H9 (cell line): ENCODE data around the gene APOBEC3A. TPM values are rescaled to one million over a fixed set of nuclear protein-coding genes. Genes with fewer than 3 reads are reported as not detected.
"Not testable (repeated sequence)": the region's sequence is repeated elsewhere in the genome, so short reads cannot be mapped to it uniquely, and the experiment has no call there.

Source experiments
- DNase-seq: peaks from one replicate; pipeline ENCODE4 v3.0.0-alpha.2; 2017
- H2AFZ ChIP-seq: one replicate; pipeline ENCODE4 v1.6.1; 2013; ENCODE audit warnings: mild to moderate bottlenecking, low read length, control low read depth, moderate library complexity
- H2AK5ac ChIP-seq: 2 replicates; pipeline ENCODE4 v1.6.1; 2013; ENCODE audit warnings: low read length, control low read depth, mixed read lengths; ENCODE audit not compliant: insufficient read length
- H2BK120ac ChIP-seq: one replicate; pipeline ENCODE4 v1.6.1; 2013; ENCODE audit warnings: low read depth, mild to moderate bottlenecking, low read length, control low read depth, inconsistent platforms; ENCODE audit not compliant: poor library complexity, severe bottlenecking
- H2BK12ac ChIP-seq: 2 replicates; pipeline ENCODE4 v1.6.1; 2013; ENCODE audit warnings: low read length, control low read depth, mixed read lengths, low read depth; ENCODE audit not compliant: insufficient read length
- H2BK15ac ChIP-seq: 2 replicates; pipeline ENCODE4 v1.6.1; 2013; ENCODE audit warnings: low read depth, low read length, control low read depth
- H2BK20ac ChIP-seq: one replicate; pipeline ENCODE4 v1.6.1; 2013; ENCODE audit warnings: low read depth, mild to moderate bottlenecking, low read length, control low read depth, inconsistent platforms; ENCODE audit not compliant: poor library complexity, severe bottlenecking
- H2BK5ac ChIP-seq: 2 replicates; pipeline ENCODE4 v1.6.1; 2013; ENCODE audit warnings: low read length, control low read depth, mixed read lengths; ENCODE audit not compliant: insufficient read length
- H3K14ac ChIP-seq: 2 replicates; pipeline ENCODE4 v1.6.1; 2013; ENCODE audit warnings: low read length, control low read depth; ENCODE audit not compliant: insufficient read depth
- H3K18ac ChIP-seq: 2 replicates; pipeline ENCODE4 v1.6.1; 2013; ENCODE audit warnings: low read depth, mild to moderate bottlenecking, mixed read lengths, low read length, control low read depth; ENCODE audit not compliant: insufficient read length
- H3K23ac ChIP-seq: 2 replicates; pipeline ENCODE4 v1.6.1; 2013; ENCODE audit warnings: low read length, control low read depth, mixed read lengths, low read depth; ENCODE audit not compliant: insufficient read length
- H3K23me2 ChIP-seq: 2 replicates; pipeline ENCODE4 v1.6.1; 2013; ENCODE audit warnings: low read depth, mild to moderate bottlenecking, mixed read lengths, low read length, control low read depth; ENCODE audit not compliant: insufficient read length, poor library complexity, severe bottlenecking
- H3K27ac ChIP-seq: 2 replicates; pipeline ENCODE4 v1.5.1; 2013; ENCODE audit warnings: low read length, control low read depth, mixed read lengths, low read depth; ENCODE audit not compliant: insufficient read length
- H3K27me3 ChIP-seq: 2 replicates; pipeline ENCODE4 v1.6.1; 2013; ENCODE audit warnings: low read length, control low read depth, inconsistent platforms; ENCODE audit not compliant: insufficient read depth
- H3K4ac ChIP-seq: 2 replicates; pipeline ENCODE4 v1.6.1; 2013; ENCODE audit warnings: low read depth, mild to moderate bottlenecking, control low read depth, inconsistent platforms, low read length, moderate library complexity
- H3K4me1 ChIP-seq: 2 replicates; pipeline ENCODE4 v1.6.1; 2013; ENCODE audit warnings: low read length, control low read depth, inconsistent platforms; ENCODE audit not compliant: insufficient read depth
- H3K4me2 ChIP-seq: 2 replicates; pipeline ENCODE4 v1.6.1; 2013; ENCODE audit warnings: low read length, control low read depth, mixed read lengths; ENCODE audit not compliant: insufficient read length, insufficient read depth
- H3K56ac ChIP-seq: 2 replicates; pipeline ENCODE4 v1.6.1; 2013; ENCODE audit warnings: low read depth, mild to moderate bottlenecking, mixed read lengths, low read length, control low read depth; ENCODE audit not compliant: insufficient read length
- H3K79me1 ChIP-seq: 2 replicates; pipeline ENCODE4 v1.6.1; 2013; ENCODE audit warnings: low read depth, mild to moderate bottlenecking, moderate library complexity, low read length, control low read depth, inconsistent platforms; ENCODE audit not compliant: insufficient read depth, poor library complexity, severe bottlenecking
- H3K79me2 ChIP-seq: 2 replicates; pipeline ENCODE4 v1.6.1; 2013; ENCODE audit warnings: low read length, control low read depth, inconsistent platforms; ENCODE audit not compliant: insufficient read depth
- H3K9ac ChIP-seq: 2 replicates; pipeline ENCODE4 v1.6.1; 2013; ENCODE audit warnings: low read length, control low read depth, mixed read lengths; ENCODE audit not compliant: insufficient read length; ENCODE audit errors: extremely low read depth
- H3K9me3 ChIP-seq: one replicate; pipeline ENCODE4 v1.6.1; 2013; ENCODE audit warnings: low read depth, low read length, inconsistent platforms; ENCODE audit not compliant: control insufficient read depth
- H3T11ph ChIP-seq: one replicate; pipeline ENCODE4 v1.6.1; 2013; ENCODE audit warnings: mild to moderate bottlenecking, low read length, control low read depth, inconsistent platforms
- H4K20me1 ChIP-seq: one replicate; pipeline ENCODE4 v1.6.1; 2013; ENCODE audit not compliant: control insufficient read depth, insufficient read length, insufficient read depth
- H4K5ac ChIP-seq: 2 replicates; pipeline ENCODE4 v1.6.1; 2013; ENCODE audit warnings: low read depth, mild to moderate bottlenecking, mixed read lengths, low read length, control low read depth; ENCODE audit not compliant: insufficient read length
- H4K8ac ChIP-seq: replicated peaks from 2 replicates; pipeline ENCODE4 v1.6.1; 2013; ENCODE audit warnings: low read length, control low read depth, mixed read lengths, low read depth; ENCODE audit not compliant: insufficient read length
- H4K91ac ChIP-seq: 2 replicates; pipeline ENCODE4 v1.6.1; 2013; ENCODE audit warnings: low read depth, mild to moderate bottlenecking, moderate library complexity, mixed read lengths, low read length, control low read depth; ENCODE audit not compliant: insufficient read length
- H3K27ac Mint-ChIP-seq, 3 experiments: 2 replicates in 2 of 3; 3 replicates in 1 of 3; pipeline ENCODE4 v1.8.0; 2020 to 2021; ENCODE audit warnings: mixed read lengths in 3 of 3, mild to moderate bottlenecking in 1 of 3, moderate library complexity in 1 of 3
- H3K27me3 Mint-ChIP-seq: 2 replicates; pipeline ENCODE4 v1.8.0; 2021; ENCODE audit warnings: low read depth, mild to moderate bottlenecking, moderate library complexity, mixed read lengths
- H3K36me3 Mint-ChIP-seq, 3 experiments: 2 replicates in 2 of 3; 3 replicates in 1 of 3; pipeline ENCODE4 v1.8.0; 2020 to 2021; ENCODE audit warnings: low read depth in 3 of 3, mixed read lengths in 3 of 3; ENCODE audit not compliant: insufficient read depth in 1 of 3
- H3K4me1 Mint-ChIP-seq, 2 experiments: 2 replicates each; pipeline ENCODE4 v1.8.0; 2020; ENCODE audit warnings: mixed read lengths in 2 of 2
- H3K4me3 Mint-ChIP-seq, 2 experiments: 2 replicates in 1 of 2; 3 replicates in 1 of 2; pipeline ENCODE4 v1.8.0; 2020 to 2021; ENCODE audit warnings: mild to moderate bottlenecking in 2 of 2, mixed read lengths in 2 of 2, moderate library complexity in 1 of 2
- H3K9me3 Mint-ChIP-seq, 2 experiments: 2 replicates in 1 of 2; 3 replicates in 1 of 2; pipeline ENCODE4 v1.8.0; 2020; ENCODE audit warnings: mild to moderate bottlenecking in 2 of 2, mixed read lengths in 2 of 2, moderate library complexity in 1 of 2
- WGBS: extraction: QIAGEN DNeasy Blood & Tissue Kit; methylation state at CpG from one replicate; pipeline ENCODE4 v1.1.7; 2013; ENCODE audit warnings: missing lambda C conversion rate, low lambda C conversion rate, mixed read lengths; ENCODE audit not compliant: insufficient read length; ENCODE audit errors: extremely low coverage; 5-methylcytosine and 5-hydroxymethylcytosine counted together
- total RNA-seq: library from RNA; stranded (reverse); gene quantifications from 2 replicates; pipeline ENCODE4 v1.2.1, GENCODE V29; 2021
- TF ChIP-seq, protein P1 (sequence below): fragments of 200-600 bp; sonication (generic); conservative IDR thresholded peaks from 3 replicates; pipeline ENCODE4 v1.8.0; 2021; ENCODE audit warnings: antibody characterized with exemption, mild to moderate bottlenecking

APOBEC3A gene
- total RNA-seq, 1 experiment from 2014 or later, result not detected

DNA sequence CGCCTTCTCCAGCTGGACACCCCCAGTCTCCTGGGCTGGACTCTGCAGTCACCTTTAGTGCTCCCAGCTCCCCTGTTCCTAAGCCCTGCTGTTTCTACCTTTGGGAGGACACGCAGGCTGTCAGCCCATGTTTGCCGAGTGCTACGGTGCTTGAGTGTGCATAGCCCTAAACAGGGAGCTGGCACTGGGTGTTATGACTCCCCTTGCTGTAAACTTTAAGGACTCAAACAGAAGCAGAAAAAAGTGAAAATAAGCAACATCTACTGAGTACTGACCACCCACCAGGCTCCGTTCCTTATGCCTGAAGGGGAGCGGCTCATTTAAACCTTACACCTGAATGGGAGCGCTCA is 17.4 kb downstream of the APOBEC3A start:
- Histone ChIP-seq H3K4ac (no peak overlapping the region), H3K56ac (no peak overlapping the region), H4K91ac (no peak overlapping the region), H2AK5ac (no peak overlapping the region), H4K20me1 (no peaks in the 10 kb centered on the region), H2BK12ac (no peak overlapping the region), H3K4me2 (no peak overlapping the region), H2BK120ac (no peak overlapping the region), H3K9ac (no peak overlapping the region), H3K23ac (no peak overlapping the region), H4K8ac (no peak overlapping the region), H2AFZ (no peak overlapping the region), H3K4me1 (no peaks in the 10 kb centered on the region), H3K14ac (no peak overlapping the region), H3K79me2 (no peaks in the 10 kb centered on the region), H4K5ac (no peak overlapping the region), H3K18ac (no peak overlapping the region), H2BK15ac (no peak overlapping the region), H3T11ph (no peak overlapping the region), H3K79me1 (no peaks in the 10 kb centered on the region), H2BK20ac (no peak overlapping the region), H3K27me3 (no peaks in the 10 kb centered on the region), H3K27ac (no peak overlapping the region), H3K23me2 (no peaks in the 10 kb centered on the region), H2BK5ac (no peak overlapping the region), H3K9me3 (no peaks in the 10 kb centered on the region)
- H3K27ac Mint-ChIP-seq, result no peak overlapping the region
- peaks cover 31 to 33% of the 10 kb centered on the region in 2 experiments for H3K9me3 Mint-ChIP-seq
- peaks cover 7 to 18% (median 10%) of the 10 kb centered on the region in 3 experiments for H3K36me3 Mint-ChIP-seq
- peaks cover 24% of the 10 kb centered on the region for H3K27me3 Mint-ChIP-seq
- TF ChIP-seq, protein P1, sequence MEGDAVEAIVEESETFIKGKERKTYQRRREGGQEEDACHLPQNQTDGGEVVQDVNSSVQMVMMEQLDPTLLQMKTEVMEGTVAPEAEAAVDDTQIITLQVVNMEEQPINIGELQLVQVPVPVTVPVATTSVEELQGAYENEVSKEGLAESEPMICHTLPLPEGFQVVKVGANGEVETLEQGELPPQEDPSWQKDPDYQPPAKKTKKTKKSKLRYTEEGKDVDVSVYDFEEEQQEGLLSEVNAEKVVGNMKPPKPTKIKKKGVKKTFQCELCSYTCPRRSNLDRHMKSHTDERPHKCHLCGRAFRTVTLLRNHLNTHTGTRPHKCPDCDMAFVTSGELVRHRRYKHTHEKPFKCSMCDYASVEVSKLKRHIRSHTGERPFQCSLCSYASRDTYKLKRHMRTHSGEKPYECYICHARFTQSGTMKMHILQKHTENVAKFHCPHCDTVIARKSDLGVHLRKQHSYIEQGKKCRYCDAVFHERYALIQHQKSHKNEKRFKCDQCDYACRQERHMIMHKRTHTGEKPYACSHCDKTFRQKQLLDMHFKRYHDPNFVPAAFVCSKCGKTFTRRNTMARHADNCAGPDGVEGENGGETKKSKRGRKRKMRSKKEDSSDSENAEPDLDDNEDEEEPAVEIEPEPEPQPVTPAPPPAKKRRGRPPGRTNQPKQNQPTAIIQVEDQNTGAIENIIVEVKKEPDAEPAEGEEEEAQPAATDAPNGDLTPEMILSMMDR, result no peak
- H3K4me3 Mint-ChIP-seq, result no peak overlapping the region
- no peak for DNase-seq
- no CpG with 5 or more reads among the region's 7 CpGs for WGBS
- H3K4me1 Mint-ChIP-seq, result peaks cover 0 to 2% of the 10 kb centered on the region in 2 experiments; a peak in 3 of 4 replicates

DNA sequence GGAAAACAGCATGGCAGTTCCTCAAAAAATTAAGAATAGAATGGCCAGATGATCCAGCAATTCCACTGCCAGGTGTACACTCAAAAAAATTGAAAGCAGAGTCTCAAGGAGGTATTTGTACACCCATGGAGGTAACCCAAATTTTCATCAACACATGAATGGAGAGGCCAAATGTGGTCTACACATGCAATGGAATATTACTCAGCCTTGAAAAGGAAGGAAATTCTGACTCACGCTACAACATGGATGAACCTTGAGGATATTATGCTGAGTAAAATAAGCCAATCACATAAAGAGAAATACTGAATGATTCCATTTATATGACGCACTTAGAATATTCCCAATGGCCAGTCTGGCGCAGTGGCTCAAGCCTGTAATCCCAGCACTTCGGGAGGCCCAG is 19.9 kb downstream of the APOBEC3A start:
- H3K9me3 ChIP-seq, H3K23ac ChIP-seq, H2BK5ac ChIP-seq, H4K91ac ChIP-seq, H3K27ac Mint-ChIP-seq, H3K27me3 ChIP-seq, H3K9ac ChIP-seq, H2BK12ac ChIP-seq, H3K27ac ChIP-seq, H3K4ac ChIP-seq, H3K79me2 ChIP-seq, DNase-seq, H2BK120ac ChIP-seq, H3K4me1 ChIP-seq, H3K4me2 ChIP-seq, H4K8ac ChIP-seq, H2AFZ ChIP-seq, H3K18ac ChIP-seq, H4K5ac ChIP-seq, H2BK15ac ChIP-seq, H3K23me2 ChIP-seq, H3K79me1 ChIP-seq, H4K20me1 ChIP-seq, H2AK5ac ChIP-seq, H3T11ph ChIP-seq, H3K14ac ChIP-seq, H3K56ac ChIP-seq, H3K4me3 Mint-ChIP-seq, H2BK20ac ChIP-seq: not testable (repeated sequence)
- Mint-ChIP-seq H3K4me1 (peaks cover 14 to 16% of the 10 kb centered on the region in 2 experiments), H3K36me3 (peaks cover 7 to 18% (median 10%) of the 10 kb centered on the region in 3 experiments), H3K9me3 (peaks cover 33 to 36% of the 10 kb centered on the region in 2 experiments), H3K27me3 (peaks cover 16% of the 10 kb centered on the region)
- no CpG with 5 or more reads among the region's 4 CpGs for WGBS
